K562 (cell line): ENCODE results near the gene PIH1D1. TPM values are rescaled to one million over a fixed set of nuclear protein-coding genes. Genes with fewer than 3 reads are reported as not detected.
A peak's percentile ranks its signal among the peaks of the same experiment; 100 is the strongest.

Experiments used
- ATAC-seq: fragments of 200-7000 bp; cut with Tn5 transposase; 3 replicates; pipeline ENCODE4 v1.9.1; 2020; ENCODE audit warnings: moderate library complexity
- BruUV-seq: library from RNA; stranded (reverse); fragments of 400-500 nt; replicated peaks from 2 replicates; lab custom pipeline; 2021; lab: Mats Ljungman, UMichigan
- CTCF ChIA-PET: fragments of 300-600 bp; formaldehyde crosslinking; extraction: SDS; loops from one replicate; lab custom pipeline; 2021; ENCODE audit warnings: low intra/inter-chr PET ratio; lab: Yijun Ruan, JAX
- POLR2A ChIA-PET: fragments of 300-600, 350-650 bp; sonication (Branson Sonifier 250); formaldehyde crosslinking; extraction: SDS; loops from one replicate; lab custom pipeline; 2021; ENCODE audit warnings: antibody characterized with exemption, inconsistent platforms; lab: Yijun Ruan, JAX
- DNase-seq, 4 experiments: peaks; one replicate each; pipeline versions ENCODE4 v3.0.0 to v3.0.0-alpha.2; 2011 to 2018; ENCODE audit warnings: low spot score in 3 of 4, mixed read lengths in 3 of 4; ENCODE audit errors: extremely low read depth in 1 of 4
- FAIRE-seq: peaks from 2 replicates; lab custom pipeline; 2011; peaks lifted over from hg19 to GRCh38; lab: Jason Lieb, UNC
- H2AFZ ChIP-seq: 2 replicates; pipeline ENCODE4 v1.6.0; 2011; ENCODE audit warnings: low read depth, low read length, control low read depth, inconsistent platforms
- H3K27ac ChIP-seq: fragments of 200-600 bp; 3 replicates; pipeline ENCODE4 v1.8.0; 2011; ENCODE audit warnings: low read depth, mild to moderate bottlenecking, control low read depth, inconsistent platforms, low read length, moderate library complexity, mixed read lengths; ENCODE audit errors: extremely low read depth
- H3K27me3 ChIP-seq, 2 experiments: fragments of 300-600 bp in 1 of 2; 2 replicates in 1 of 2; 3 replicates in 1 of 2; pipeline versions ENCODE4 v1.6.0 to v1.8.0; 2011; ENCODE audit warnings: inconsistent platforms in 2 of 2, low read length in 2 of 2, mild to moderate bottlenecking in 1 of 2, mixed read lengths in 1 of 2, moderate library complexity in 1 of 2; ENCODE audit not compliant: control insufficient read depth in 2 of 2, insufficient read depth in 2 of 2
- H3K36me3 ChIP-seq: fragments of 300-600 bp; 3 replicates; pipeline ENCODE4 v1.8.0; 2011; ENCODE audit warnings: mild to moderate bottlenecking, low read length, inconsistent platforms; ENCODE audit not compliant: control insufficient read depth, insufficient read depth
- H3K4me1 ChIP-seq, 2 experiments: fragments of 200-600 bp in 1 of 2; replicated peaks in 1 of 2; 2 replicates in 1 of 2; 3 replicates in 1 of 2; pipeline versions ENCODE4 v1.5.1 to v1.8.0; 2011; ENCODE audit warnings: inconsistent platforms in 2 of 2, low read length in 2 of 2, mild to moderate bottlenecking in 1 of 2, mixed read lengths in 1 of 2, moderate library complexity in 1 of 2; ENCODE audit not compliant: control insufficient read depth in 2 of 2, insufficient read depth in 2 of 2
- H3K4me2 ChIP-seq: 2 replicates; pipeline ENCODE4 v1.6.1; 2011; ENCODE audit warnings: low read length, control low read depth, inconsistent platforms, mixed read lengths; ENCODE audit not compliant: insufficient read depth
- H3K4me3 ChIP-seq: fragments of 200-600 bp; sonication (generic), shearing (Covaris generic); 2 replicates; pipeline ENCODE4 v1.5.1; 2016; ENCODE audit warnings: control low read depth, inconsistent platforms
- H3K79me2 ChIP-seq: fragments of 200-600 bp; 3 replicates; pipeline ENCODE4 v1.8.0; 2011; ENCODE audit warnings: low read length, inconsistent platforms; ENCODE audit not compliant: control insufficient read depth, insufficient read depth
- H3K9ac ChIP-seq, 2 experiments: 2 replicates each; pipeline versions ENCODE4 v1.6.0 to v1.6.1; 2011; ENCODE audit warnings: low read depth in 2 of 2, low read length in 2 of 2, control low read depth in 1 of 2, inconsistent platforms in 1 of 2, mild to moderate bottlenecking in 1 of 2, mixed read lengths in 1 of 2; ENCODE audit not compliant: insufficient read depth in 1 of 2
- H3K9me1 ChIP-seq: one replicate; pipeline ENCODE4 v1.6.0; 2011; ENCODE audit warnings: inconsistent platforms, mild to moderate bottlenecking, low read length, moderate library complexity; ENCODE audit not compliant: control insufficient read depth, insufficient read depth
- H3K9me3 ChIP-seq: replicated peaks from 2 replicates; pipeline ENCODE4 v1.5.1; 2011; ENCODE audit warnings: low read depth, low read length, inconsistent platforms; ENCODE audit not compliant: control insufficient read depth, insufficient read depth
- H4K20me1 ChIP-seq: replicated peaks from 2 replicates; pipeline ENCODE4 v1.6.1; 2011; ENCODE audit warnings: low read length, inconsistent platforms, mixed read lengths; ENCODE audit not compliant: control insufficient read depth, insufficient read depth
- EGR1 ChIP-seq: fragments of 450-650 bp; conservative IDR thresholded peaks from 2 replicates; pipeline ENCODE4 v1.6.1; 2017; ENCODE audit warnings: mild to moderate bottlenecking
- LARP7 ChIP-seq: fragments of 450-650 bp; IDR thresholded peaks from 2 replicates; pipeline ENCODE4 v1.6.1; 2016
- PHB2 ChIP-seq: fragments of 450-650 bp; IDR thresholded peaks from 2 replicates; pipeline ENCODE4 v1.6.1; 2017; ENCODE audit warnings: low read depth
- POLR2A ChIP-seq: fragments of 450-650 bp; conservative IDR thresholded peaks from 2 replicates; pipeline ENCODE4 v1.6.1; 2016
- POLR2AphosphoS5 ChIP-seq: IDR thresholded peaks from 2 replicates; pipeline ENCODE4 v1.6.1; 2011; ENCODE audit warnings: mild to moderate bottlenecking, low read depth, low read length, moderate library complexity; ENCODE audit not compliant: control insufficient read depth, insufficient read depth
- POLR2B ChIP-seq: fragments of 450-650 bp; IDR thresholded peaks from 2 replicates; pipeline ENCODE4 v1.6.1; 2018; ENCODE audit warnings: low read depth; ENCODE audit not compliant: partially characterized antibody
- POLR2G ChIP-seq: fragments of 200-400 bp; formaldehyde crosslinking; IDR thresholded peaks from 2 replicates; pipeline ENCODE4 v1.6.1; 2017; ENCODE audit warnings: low read depth, mild to moderate bottlenecking, antibody characterized with exemption, low read length, moderate library complexity
- RBFOX2 ChIP-seq: fragments of 200-400 bp; formaldehyde crosslinking; IDR thresholded peaks from 2 replicates; pipeline ENCODE4 v1.6.1; 2017; ENCODE audit warnings: low read depth, mild to moderate bottlenecking, low read length, moderate library complexity
- RHOXF2B ChIP-seq: fragments of 250-450 bp; sonication (Bioruptor Pico); conservative IDR thresholded peaks from 2 replicates; pipeline ENCODE4 v1.5.1; 2021
- SUPT5H ChIP-seq: fragments of 450-650 bp; IDR thresholded peaks from 2 replicates; pipeline ENCODE4 v1.6.1; 2016
- TCF3 ChIP-seq: sonication (generic); formaldehyde crosslinking; IDR thresholded peaks from 2 replicates; pipeline ENCODE4 v1.4.0; 2020; ENCODE audit warnings: mild to moderate bottlenecking, missing genetic modification reagents
- WGBS: fragments of 100-300 bp; shearing (Covaris generic); methylation state at CpG from one replicate; pipeline ENCODE4 v1.1.6; 2016; ENCODE audit warnings: low coverage, mixed read lengths; ENCODE audit not compliant: insufficient coverage; ENCODE audit errors: missing lambda C conversion rate; 5-methylcytosine and 5-hydroxymethylcytosine counted together
- in situ Hi-C: fragments of 300-500 bp; cut with MboI; formaldehyde crosslinking; loops from 4 replicates; pipeline ENCODE4 v1.15.0; 2018; ENCODE audit warnings: inconsistent platforms, mixed read lengths
- intact Hi-C: fragments of 100-400 bp; cut with micrococcal nuclease; formaldehyde crosslinking; loops from 2 replicates; pipeline ENCODE4 v1.14.2; 2022
- polyA plus RNA-seq, 8 experiments: library from polyadenylated mRNA; depleted of rRNA in 4 of 8; stranded (reverse) in 5 of 8; unstranded in 3 of 8; fragments of >200 nt; fragmentation: Nextera tagmentation in 2 of 8; fragmentation: Illumina TruSeq in 1 of 8; extraction: Ambion mirVana in 2 of 8; extraction: Trizol in 1 of 8; gene quantifications; 2 replicates each; pipeline versions ENCODE4 v1.2.1 to v1.2.3, GENCODE V29; 2011 to 2014; ENCODE audit warnings: inconsistent platforms in 1 of 8, missing spikeins in 1 of 8
- total RNA-seq, 7 experiments: library from RNA; depleted of rRNA in 6 of 7; stranded (reverse); fragments of >200 nt in 6 of 7; fragmentation: Illumina TruSeq in 2 of 7; extraction: Trizol in 2 of 7; gene quantifications; 2 replicates each; pipeline versions ENCODE4 v1.2.1 to v1.2.3, GENCODE V29; 2011 to 2021; ENCODE audit warnings: low replicate concordance in 1 of 7
- TF ChIP-seq, protein P1 (sequence below): fragments of 450-650 bp; IDR thresholded peaks from 2 replicates; pipeline ENCODE4 v1.6.1; 2018; ENCODE audit not compliant: partially characterized antibody
- TF ChIP-seq, protein P2 (sequence below): fragments of 450-650 bp; IDR thresholded peaks from 2 replicates; pipeline ENCODE4 v1.6.1; 2017; ENCODE audit warnings: antibody characterized with exemption
- TF ChIP-seq, protein P3 (sequence below): sonication (generic); formaldehyde crosslinking; IDR thresholded peaks from 2 replicates; pipeline ENCODE4 v1.8.1; 2023; ENCODE audit warnings: mild to moderate bottlenecking, missing genetic modification reagents

The PIH1D1 gene
- total and polyA plus RNA-seq, 9 of the 15 experiments (the other 6 are each of a cell fraction or from before 2014, with no cell fraction given) = 26.5 to 224 (median 137) TPM

DNA sequence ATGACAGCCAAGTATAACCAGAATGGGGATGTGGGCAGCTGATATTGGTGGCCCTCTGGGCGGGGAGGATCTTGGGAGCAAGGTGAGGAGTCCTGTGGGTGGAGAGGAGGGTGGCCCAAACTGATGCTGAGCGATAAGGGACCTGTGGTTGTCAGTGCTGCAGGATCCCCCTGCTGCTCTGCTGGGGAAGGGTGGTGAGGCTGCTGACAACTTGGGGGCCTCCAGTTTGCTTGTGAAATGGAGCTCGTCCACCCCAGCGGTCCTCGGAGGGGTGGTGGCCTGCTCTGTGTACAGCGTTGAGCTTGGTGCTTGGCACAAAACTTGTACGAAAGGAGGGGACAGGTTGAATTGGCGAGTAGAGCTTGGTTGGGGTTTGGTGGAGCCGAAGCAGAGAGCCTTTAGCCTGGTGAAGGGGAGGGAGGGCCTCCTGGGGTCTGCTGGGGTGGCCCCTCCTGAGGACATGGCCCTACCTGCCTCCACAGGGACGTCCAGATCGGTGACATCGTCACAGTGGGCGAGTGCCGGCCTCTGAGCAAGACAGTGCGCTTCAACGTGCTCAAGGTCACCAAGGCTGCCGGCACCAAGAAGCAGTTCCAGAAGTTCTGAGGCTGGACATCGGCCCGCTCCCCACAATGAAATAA, 47.5 kb upstream of the PIH1D1 start:
- Histone ChIP-seq H3K4me1 (peaks cover 35 to 46% of the 10 kb centered on the region in 2 experiments; a peak in 4 of 5 replicates), H3K27ac (peak overlapping the region; percentile 27; the same call in 1 of the 3 replicates), H3K9ac (peak overlapping the region; percentile 91 to 99), H3K4me3 (peak overlapping the region; percentile 89; the same call in 1 of the 2 replicates), H3K4me2 (peak overlapping the region; percentile 97), H3K36me3 (peaks cover 38% of the 10 kb centered on the region), H3K27me3 (no peaks in the 10 kb centered on the region), H4K20me1 (peaks cover 32% of the 10 kb centered on the region), H3K9me1 (peaks cover 7% of the 10 kb centered on the region), H3K79me2 (peaks cover 35% of the 10 kb centered on the region), H2AFZ (no peak overlapping the region), H3K9me3 (no peaks in the 10 kb centered on the region)
- POLR2A ChIA-PET = interaction anchor here (0.6 to 2.3 kb wide), 4 partner anchors 34 to 176 kb away, joined by 3 to 7 read pairs (median 4); no protein-coding TSS in a partner anchor
- DNase-seq (peak in 2 of 4 experiments; percentile 35 to 45), FAIRE-seq (no peak), ATAC-seq (no peak)
- BruUV-seq = no TSS peak
- CTCF ChIA-PET = no interaction called here
- intact Hi-C loops = no loop called here
- WGBS = 51% methylated on average over 18 of the region's 19 CpGs
- in situ Hi-C loops = loop anchor here (10.0 kb wide), 1 partner anchor 376 kb away; the partner anchor contains the start of genes AKT1S1 and TBC1D17
- TF ChIP-seq TCF3 (CRISPR knock-in tag) (0 out of 2 replicates have a peak, but pooled peaks have one; percentile 5), LARP7 (no peak), PHB2 (no peak), RBFOX2 (peak; percentile 66), POLR2B (peak; percentile 15), POLR2A (peak; percentile 5; the same call in 1 of the 2 replicates), SUPT5H (peak; percentile 48), EGR1 (0 out of 2 replicates have a peak, but pooled peaks have one; percentile 9), POLR2AphosphoS5 (peak; percentile 47; the same call in 1 of the 2 replicates), POLR2G (peak; percentile 68), RHOXF2B (CRISPR knock-in tag) (no peak)
- TF ChIP-seq, protein P1, sequence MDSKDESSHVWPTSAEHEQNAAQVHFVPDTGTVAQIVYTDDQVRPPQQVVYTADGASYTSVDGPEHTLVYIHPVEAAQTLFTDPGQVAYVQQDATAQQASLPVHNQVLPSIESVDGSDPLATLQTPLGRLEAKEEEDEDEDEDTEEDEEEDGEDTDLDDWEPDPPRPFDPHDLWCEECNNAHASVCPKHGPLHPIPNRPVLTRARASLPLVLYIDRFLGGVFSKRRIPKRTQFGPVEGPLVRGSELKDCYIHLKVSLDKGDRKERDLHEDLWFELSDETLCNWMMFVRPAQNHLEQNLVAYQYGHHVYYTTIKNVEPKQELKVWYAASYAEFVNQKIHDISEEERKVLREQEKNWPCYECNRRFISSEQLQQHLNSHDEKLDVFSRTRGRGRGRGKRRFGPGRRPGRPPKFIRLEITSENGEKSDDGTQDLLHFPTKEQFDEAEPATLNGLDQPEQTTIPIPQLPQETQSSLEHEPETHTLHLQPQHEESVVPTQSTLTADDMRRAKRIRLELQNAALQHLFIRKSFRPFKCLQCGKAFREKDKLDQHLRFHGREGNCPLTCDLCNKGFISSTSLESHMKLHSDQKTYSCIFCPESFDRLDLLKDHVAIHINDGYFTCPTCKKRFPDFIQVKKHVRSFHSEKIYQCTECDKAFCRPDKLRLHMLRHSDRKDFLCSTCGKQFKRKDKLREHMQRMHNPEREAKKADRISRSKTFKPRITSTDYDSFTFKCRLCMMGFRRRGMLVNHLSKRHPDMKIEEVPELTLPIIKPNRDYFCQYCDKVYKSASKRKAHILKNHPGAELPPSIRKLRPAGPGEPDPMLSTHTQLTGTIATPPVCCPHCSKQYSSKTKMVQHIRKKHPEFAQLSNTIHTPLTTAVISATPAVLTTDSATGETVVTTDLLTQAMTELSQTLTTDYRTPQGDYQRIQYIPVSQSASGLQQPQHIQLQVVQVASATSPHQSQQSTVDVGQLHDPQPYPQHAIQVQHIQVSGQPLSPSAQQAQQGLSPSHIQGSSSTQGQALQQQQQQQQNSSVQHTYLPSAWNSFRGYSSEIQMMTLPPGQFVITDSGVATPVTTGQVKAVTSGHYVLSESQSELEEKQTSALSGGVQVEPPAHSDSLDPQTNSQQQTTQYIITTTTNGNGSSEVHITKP = peak; percentile 61
- TF ChIP-seq, protein P2, sequence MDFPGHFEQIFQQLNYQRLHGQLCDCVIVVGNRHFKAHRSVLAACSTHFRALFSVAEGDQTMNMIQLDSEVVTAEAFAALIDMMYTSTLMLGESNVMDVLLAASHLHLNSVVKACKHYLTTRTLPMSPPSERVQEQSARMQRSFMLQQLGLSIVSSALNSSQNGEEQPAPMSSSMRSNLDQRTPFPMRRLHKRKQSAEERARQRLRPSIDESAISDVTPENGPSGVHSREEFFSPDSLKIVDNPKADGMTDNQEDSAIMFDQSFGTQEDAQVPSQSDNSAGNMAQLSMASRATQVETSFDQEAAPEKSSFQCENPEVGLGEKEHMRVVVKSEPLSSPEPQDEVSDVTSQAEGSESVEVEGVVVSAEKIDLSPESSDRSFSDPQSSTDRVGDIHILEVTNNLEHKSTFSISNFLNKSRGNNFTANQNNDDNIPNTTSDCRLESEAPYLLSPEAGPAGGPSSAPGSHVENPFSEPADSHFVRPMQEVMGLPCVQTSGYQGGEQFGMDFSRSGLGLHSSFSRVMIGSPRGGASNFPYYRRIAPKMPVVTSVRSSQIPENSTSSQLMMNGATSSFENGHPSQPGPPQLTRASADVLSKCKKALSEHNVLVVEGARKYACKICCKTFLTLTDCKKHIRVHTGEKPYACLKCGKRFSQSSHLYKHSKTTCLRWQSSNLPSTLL = no peak
- TF ChIP-seq, protein P3, sequence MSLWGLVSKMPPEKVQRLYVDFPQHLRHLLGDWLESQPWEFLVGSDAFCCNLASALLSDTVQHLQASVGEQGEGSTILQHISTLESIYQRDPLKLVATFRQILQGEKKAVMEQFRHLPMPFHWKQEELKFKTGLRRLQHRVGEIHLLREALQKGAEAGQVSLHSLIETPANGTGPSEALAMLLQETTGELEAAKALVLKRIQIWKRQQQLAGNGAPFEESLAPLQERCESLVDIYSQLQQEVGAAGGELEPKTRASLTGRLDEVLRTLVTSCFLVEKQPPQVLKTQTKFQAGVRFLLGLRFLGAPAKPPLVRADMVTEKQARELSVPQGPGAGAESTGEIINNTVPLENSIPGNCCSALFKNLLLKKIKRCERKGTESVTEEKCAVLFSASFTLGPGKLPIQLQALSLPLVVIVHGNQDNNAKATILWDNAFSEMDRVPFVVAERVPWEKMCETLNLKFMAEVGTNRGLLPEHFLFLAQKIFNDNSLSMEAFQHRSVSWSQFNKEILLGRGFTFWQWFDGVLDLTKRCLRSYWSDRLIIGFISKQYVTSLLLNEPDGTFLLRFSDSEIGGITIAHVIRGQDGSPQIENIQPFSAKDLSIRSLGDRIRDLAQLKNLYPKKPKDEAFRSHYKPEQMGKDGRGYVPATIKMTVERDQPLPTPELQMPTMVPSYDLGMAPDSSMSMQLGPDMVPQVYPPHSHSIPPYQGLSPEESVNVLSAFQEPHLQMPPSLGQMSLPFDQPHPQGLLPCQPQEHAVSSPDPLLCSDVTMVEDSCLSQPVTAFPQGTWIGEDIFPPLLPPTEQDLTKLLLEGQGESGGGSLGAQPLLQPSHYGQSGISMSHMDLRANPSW (CRISPR knock-in tag) = 0 out of 2 replicates have a peak, but pooled peaks have one; percentile 8
